GM12892 (cell line): ENCODE results near the gene ADGRL3.

Experiments used
- POLR2A ChIP-seq: IDR thresholded peaks from 2 replicates; pipeline ENCODE4 v1.6.1; 2011; ENCODE audit warnings: low read depth, low read length, control low read depth
- POLR2AphosphoS5 ChIP-seq: IDR thresholded peaks from 2 replicates; pipeline ENCODE4 v1.6.1; 2011; ENCODE audit warnings: low read depth, low read length, control low read depth

DNA sequence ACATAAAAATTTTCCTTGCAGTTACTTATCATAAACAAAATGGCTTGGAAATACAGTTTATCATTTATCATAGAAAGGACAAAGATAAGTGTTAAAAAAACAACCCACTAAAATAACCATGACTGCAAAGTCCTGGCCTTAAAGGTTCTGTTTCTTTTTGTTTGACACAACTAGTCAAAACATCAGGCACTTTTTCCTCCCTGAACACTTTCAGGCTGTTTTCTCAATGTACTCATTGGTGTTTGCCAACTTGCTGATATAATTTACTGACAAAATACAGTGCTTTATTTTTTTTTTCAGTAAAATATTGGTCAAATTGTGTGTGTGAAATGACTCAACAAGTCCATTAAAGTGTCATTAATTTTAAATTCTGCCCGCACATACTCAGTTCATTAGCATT lies 156.6 kb downstream of the ADGRL3 start:
- TF ChIP-seq POLR2A (no peak), POLR2AphosphoS5 (no peak)
